ENCODE data around the gene EPC2.

EPC2 gene

DNA sequence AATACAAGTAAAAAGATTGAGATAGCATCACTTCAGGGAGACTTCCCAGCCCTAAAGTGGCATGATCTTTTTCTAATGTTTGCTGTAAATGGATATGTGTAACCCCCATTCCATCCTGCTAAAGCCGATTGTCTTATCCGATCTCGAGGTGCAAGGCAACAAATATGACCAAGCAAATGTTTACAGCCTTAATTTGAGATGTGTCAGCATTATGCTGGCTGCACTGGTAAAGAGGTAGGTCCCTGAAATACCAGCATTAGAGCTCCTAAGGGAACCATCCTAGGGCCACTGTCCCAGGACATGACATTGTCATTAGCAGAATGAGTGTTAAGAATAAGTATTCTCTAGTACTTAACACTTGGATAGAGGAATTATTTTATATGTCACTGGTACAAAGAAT, 108.4 kb downstream of the EPC2 start:
- no peak overlapping the region for H3K4me3 ChIP-seq (ENCODE audit: control insufficient read depth, low read depth, low read length)
- no peak for DNase-seq (ENCODE audit: low read depth)
- TF ChIP-seq, protein P1, sequence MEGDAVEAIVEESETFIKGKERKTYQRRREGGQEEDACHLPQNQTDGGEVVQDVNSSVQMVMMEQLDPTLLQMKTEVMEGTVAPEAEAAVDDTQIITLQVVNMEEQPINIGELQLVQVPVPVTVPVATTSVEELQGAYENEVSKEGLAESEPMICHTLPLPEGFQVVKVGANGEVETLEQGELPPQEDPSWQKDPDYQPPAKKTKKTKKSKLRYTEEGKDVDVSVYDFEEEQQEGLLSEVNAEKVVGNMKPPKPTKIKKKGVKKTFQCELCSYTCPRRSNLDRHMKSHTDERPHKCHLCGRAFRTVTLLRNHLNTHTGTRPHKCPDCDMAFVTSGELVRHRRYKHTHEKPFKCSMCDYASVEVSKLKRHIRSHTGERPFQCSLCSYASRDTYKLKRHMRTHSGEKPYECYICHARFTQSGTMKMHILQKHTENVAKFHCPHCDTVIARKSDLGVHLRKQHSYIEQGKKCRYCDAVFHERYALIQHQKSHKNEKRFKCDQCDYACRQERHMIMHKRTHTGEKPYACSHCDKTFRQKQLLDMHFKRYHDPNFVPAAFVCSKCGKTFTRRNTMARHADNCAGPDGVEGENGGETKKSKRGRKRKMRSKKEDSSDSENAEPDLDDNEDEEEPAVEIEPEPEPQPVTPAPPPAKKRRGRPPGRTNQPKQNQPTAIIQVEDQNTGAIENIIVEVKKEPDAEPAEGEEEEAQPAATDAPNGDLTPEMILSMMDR (IDR thresholded peaks at IDR 0.05; ENCODE audit: control insufficient read depth, insufficient read depth, low read depth, low read length, missing control alignments) = no peak

DNA sequence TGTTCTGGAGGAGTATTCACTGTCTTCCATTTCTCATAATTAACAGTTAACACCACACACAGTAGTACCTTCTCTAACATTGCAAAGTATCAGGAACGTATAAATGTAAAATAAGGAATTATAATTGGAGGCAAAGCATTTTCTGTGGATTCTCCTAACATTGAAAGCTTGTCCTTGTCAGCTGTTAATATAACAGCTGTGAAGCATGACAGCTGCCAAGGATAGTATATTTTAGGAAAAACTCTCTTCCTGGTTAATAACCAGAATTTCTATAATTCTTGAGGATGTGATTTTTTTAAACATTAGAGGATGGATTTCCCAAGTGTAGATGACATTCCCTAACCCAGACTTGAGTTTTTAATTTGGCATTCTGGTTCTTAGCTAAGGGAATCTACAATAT, 110.3 kb downstream of the EPC2 start:
- DNase-seq (ENCODE audit: low read depth) = no peak
- no peak overlapping the region for H3K4me3 ChIP-seq (ENCODE audit: control insufficient read depth, low read depth, low read length)
- TF ChIP-seq, protein P1 (IDR thresholded peaks at IDR 0.05; ENCODE audit: control insufficient read depth, insufficient read depth, low read depth, low read length, missing control alignments) = no peak

DNA sequence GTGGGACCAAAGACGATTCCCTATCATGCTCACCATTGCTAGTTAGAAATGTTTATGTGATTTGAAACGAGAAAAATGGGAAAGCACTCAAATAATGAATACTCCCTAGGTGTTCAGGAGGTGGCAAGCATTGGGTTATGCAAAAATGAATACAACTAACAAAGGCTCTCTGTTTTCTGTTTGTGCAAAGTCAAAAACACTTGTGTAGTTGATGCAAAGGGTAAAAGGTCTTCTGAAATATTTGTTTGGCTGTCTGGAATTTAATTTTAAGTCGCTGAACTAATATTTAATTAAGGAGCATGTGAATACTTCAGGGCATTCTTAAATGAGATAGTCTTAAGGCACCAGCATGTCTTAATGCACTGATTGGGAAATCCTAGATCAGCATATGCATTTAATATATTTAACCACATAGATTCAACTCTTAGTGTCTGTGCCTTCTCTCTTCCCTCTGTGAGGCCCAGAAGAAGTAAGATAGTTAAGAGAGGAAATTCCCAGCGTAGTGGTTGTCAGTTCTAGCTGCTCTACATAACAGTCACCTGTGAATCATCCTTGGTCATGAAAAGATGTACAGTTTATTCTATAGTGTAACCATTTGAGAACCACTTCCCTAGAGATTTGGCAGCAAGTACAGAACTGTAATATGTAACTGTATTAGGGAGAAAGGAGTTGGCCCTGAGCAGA, 111.9 kb downstream of the EPC2 start:
- DNase-seq (ENCODE audit: low read depth) = peak; percentile 2
- TF ChIP-seq, protein P1 (IDR thresholded peaks at IDR 0.05; ENCODE audit: control insufficient read depth, insufficient read depth, low read depth, low read length, missing control alignments) = no peak
- H3K4me3 ChIP-seq (ENCODE audit: control insufficient read depth, low read depth, low read length) = no peak overlapping the region

DNA sequence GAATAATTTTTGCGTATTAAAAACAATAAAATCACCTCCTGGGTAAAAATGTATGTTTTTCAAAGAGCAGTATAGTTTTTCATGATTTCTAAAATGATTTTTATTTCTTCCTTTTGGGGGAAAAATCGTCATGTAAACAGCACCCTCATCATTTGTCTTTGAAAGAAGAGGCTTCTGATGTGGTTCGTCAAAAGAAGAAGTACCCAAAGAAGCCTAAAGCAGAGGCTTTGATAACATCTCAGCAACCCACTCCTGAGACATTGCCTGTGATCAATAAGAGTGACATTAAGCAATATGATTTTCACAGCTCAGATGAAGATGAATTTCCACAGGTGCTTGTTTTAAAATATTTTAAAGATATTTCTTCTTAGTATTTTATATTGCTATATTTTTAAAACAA, 120.3 kb downstream of the EPC2 start:
- no peak overlapping the region for H3K4me3 ChIP-seq (ENCODE audit: control insufficient read depth, low read depth, low read length)
- no peak for DNase-seq (ENCODE audit: low read depth)
- TF ChIP-seq, protein P1 (IDR thresholded peaks at IDR 0.05; ENCODE audit: control insufficient read depth, insufficient read depth, low read depth, low read length, missing control alignments) = no peak

DNA sequence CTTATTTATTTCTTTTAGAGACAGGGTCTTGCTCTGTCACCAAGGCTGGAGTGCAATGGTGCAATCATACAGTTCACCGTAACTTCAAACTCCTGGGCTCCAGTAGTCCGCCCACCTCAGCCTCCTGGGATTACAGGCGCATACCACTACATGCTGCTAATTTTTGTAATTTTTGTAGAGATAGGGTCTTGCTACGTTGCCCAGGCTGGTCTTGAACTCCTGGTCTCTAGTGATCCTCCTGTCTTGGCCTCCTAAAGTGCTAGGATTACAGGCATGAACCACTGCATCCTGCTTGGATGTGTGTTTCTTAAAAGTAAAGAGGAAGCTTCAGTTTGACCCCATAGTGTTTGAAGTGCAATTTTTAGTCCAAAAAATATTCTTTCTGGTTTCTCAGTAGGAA, 125.5 kb downstream of the EPC2 start:
- TF ChIP-seq, protein P1 (IDR thresholded peaks at IDR 0.05; ENCODE audit: control insufficient read depth, insufficient read depth, low read depth, low read length, missing control alignments) = no peak
- no peak for DNase-seq (ENCODE audit: low read depth)
- H3K4me3 ChIP-seq (ENCODE audit: control insufficient read depth, low read depth, low read length) = no peak overlapping the region

DNA sequence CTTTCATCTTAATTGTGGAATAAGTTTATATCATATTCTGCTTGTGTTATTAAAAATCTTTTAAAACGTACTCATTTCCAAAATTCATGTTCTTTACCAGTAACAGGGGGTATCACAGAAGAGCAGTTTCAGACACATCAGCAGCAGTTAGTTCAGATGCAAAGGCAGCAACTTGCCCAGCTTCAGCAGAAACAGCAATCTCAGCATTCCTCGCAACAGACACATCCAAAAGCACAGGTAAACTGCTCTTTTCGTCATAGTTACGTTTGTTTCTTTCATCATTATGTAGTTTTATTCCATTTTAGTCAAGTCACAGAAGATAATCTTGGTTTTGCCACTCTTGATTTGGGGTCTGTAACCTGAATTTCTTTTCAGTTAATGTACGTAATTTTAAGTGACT, 137.0 kb downstream of the EPC2 start:
- TF ChIP-seq, protein P1 (IDR thresholded peaks at IDR 0.05; ENCODE audit: control insufficient read depth, insufficient read depth, low read depth, low read length, missing control alignments) = no peak
- no peak for DNase-seq (ENCODE audit: low read depth)
- H3K4me3 ChIP-seq (ENCODE audit: control insufficient read depth, low read depth, low read length) = no peak overlapping the region
